Measurements from ENCODE around the gene FBXL3. TPM values are rescaled to one million over a fixed set of nuclear protein-coding genes. Genes with fewer than 3 reads are reported as not detected.
A peak's percentile ranks its signal among the peaks of the same experiment; 100 is the strongest.

The FBXL3 gene
- total and polyA plus RNA-seq, 2 of the 13 experiments (the other 11 are each of a cell fraction or from before 2014, with no cell fraction given): 11.5 to 18.5 TPM

GRCh38 chr13:76991796-76992547 is 35.0 kb downstream of the FBXL3 start, which contains the start of gene CLN5 (continued):
- TF ChIP-seq E2F2 (CRISPR knock-in tag; IDR thresholded peaks at IDR 0.05; ENCODE audit: borderline replicate concordance) (peak; percentile 87; the same call in 1 of the 2 replicates), ZNF609 (CRISPR knock-in tag; IDR thresholded peaks at IDR 0.05; ENCODE audit: borderline replicate concordance) (peak; percentile 64), REPIN1 (CRISPR knock-in tag; IDR thresholded peaks at IDR 0.05; ENCODE audit: borderline replicate concordance, low read depth) (peak; percentile 59; the same call in 1 of the 2 replicates), XRCC5 (optimal IDR thresholded peaks at IDR 0.05; ENCODE audit: low read length) (peak; percentile 36), ATF1 (CRISPR knock-in tag; IDR thresholded peaks at IDR 0.05) (peak; percentile 76), ZNF296 (CRISPR knock-in tag; conservative IDR thresholded peaks at IDR 0.05) (no peak), PRDM4 (CRISPR knock-in tag; IDR thresholded peaks at IDR 0.05; ENCODE audit: borderline replicate concordance) (no peak), E2F5 (CRISPR knock-in tag; conservative IDR thresholded peaks at IDR 0.05) (0 out of 2 replicates have a peak, but pooled peaks have one; percentile 7), HDAC6 (IDR thresholded peaks at IDR 0.05; ENCODE audit: low read depth, low read length) (no peak), ZNF354B (CRISPR knock-in tag; IDR thresholded peaks at IDR 0.05) (no peak), RAD51 (IDR thresholded peaks at IDR 0.05; ENCODE audit: borderline replicate concordance) (no peak), PAF1 (CRISPR knock-in tag; IDR thresholded peaks at IDR 0.05) (no peak), SNAI1 (CRISPR knock-in tag; IDR thresholded peaks at IDR 0.05; ENCODE audit: borderline replicate concordance) (0 out of 2 replicates have a peak, but pooled peaks have one; percentile 42), ZNF780A (CRISPR knock-in tag; IDR thresholded peaks at IDR 0.05) (no peak), ZMAT3 (CRISPR knock-in tag; conservative IDR thresholded peaks at IDR 0.05) (peak; percentile 75; the same call in 1 of the 2 replicates), PHF8 (CRISPR knock-in tag; IDR thresholded peaks at IDR 0.05) (peak; percentile 85), ZBTB37 (CRISPR knock-in tag; IDR thresholded peaks at IDR 0.05) (no peak), GTF2F1 (IDR thresholded peaks at IDR 0.05; ENCODE audit: low read length) (no peak)

All from HepG2 (cell line).